HEK293 (cell line): ENCODE results near the gene PHF23.

Source experiments
- CTCF ChIA-PET: fragments of 350-600 bp; formaldehyde crosslinking; extraction: SDS; loops from one replicate; lab custom pipeline; 2021; ENCODE audit warnings: antibody characterized with exemption; lab: Yijun Ruan, JAX
- POLR2A ChIA-PET: fragments of 300-600 bp; formaldehyde crosslinking; extraction: SDS; loops from one replicate; lab custom pipeline; 2020; ENCODE audit warnings: antibody characterized with exemption, inconsistent platforms; lab: Yijun Ruan, JAX
- H3K27ac ChIP-seq: fragments of 200-500 bp; sonication (Bioruptor generic); 2 replicates; pipeline ENCODE4 v1.5.1; 2014; ENCODE audit warnings: low read depth, low read length, control low read depth, inconsistent platforms; ENCODE audit errors: extremely low read depth
- H3K36me3 ChIP-seq, 2 experiments: fragments of 200-500 bp in 1 of 2; sonication (Bioruptor generic) in 1 of 2; 1 replicate in 1 of 2; 2 replicates in 1 of 2; pipeline ENCODE4 v1.5.1; 2014 to 2017; ENCODE audit warnings: inconsistent platforms in 2 of 2, low read length in 2 of 2; ENCODE audit not compliant: control insufficient read depth in 2 of 2, insufficient read depth in 1 of 2
- H3K4me1 ChIP-seq: fragments of 200-500 bp; sonication (Bioruptor generic); 2 replicates; pipeline ENCODE4 v1.5.1; 2014; ENCODE audit warnings: mild to moderate bottlenecking, low read length, inconsistent platforms; ENCODE audit not compliant: control insufficient read depth, insufficient read depth
- H3K4me3 ChIP-seq: 2 replicates; pipeline ENCODE4 v1.5.1; 2011; ENCODE audit warnings: low read depth, mild to moderate bottlenecking, control low read depth, low read length, moderate library complexity
- H3K9me3 ChIP-seq: fragments of 200-500 bp; sonication (Bioruptor generic); 2 replicates; pipeline ENCODE4 v1.5.1; 2014; ENCODE audit warnings: low read depth, low read length, inconsistent platforms; ENCODE audit not compliant: control insufficient read depth, insufficient read depth
- BCL11B ChIP-seq: fragments of 450-650 bp; formaldehyde crosslinking; IDR thresholded peaks from 2 replicates; pipeline ENCODE4 v1.5.1; 2016; ENCODE audit warnings: low read depth, missing biosample characterization, missing genetic modification characterization
- HOXC10 ChIP-seq: sonication (generic); formaldehyde crosslinking; IDR thresholded peaks from 2 replicates; pipeline ENCODE4 v1.8.1; 2023; ENCODE audit warnings: mild to moderate bottlenecking, missing genetic modification reagents
- IKZF3 ChIP-seq: fragments of 450-650 bp; IDR thresholded peaks from 2 replicates; pipeline ENCODE4 v1.5.0; 2018; ENCODE audit warnings: missing biosample characterization, mild to moderate bottlenecking, missing genetic modification characterization, moderate library complexity
- KLF7 ChIP-seq: fragments of 450-650 bp; formaldehyde crosslinking; IDR thresholded peaks from 2 replicates; pipeline ENCODE4 v1.5.1; 2016; ENCODE audit warnings: missing biosample characterization, missing genetic modification characterization, borderline replicate concordance
- KLF8 ChIP-seq: fragments of 450-650 bp; formaldehyde crosslinking; IDR thresholded peaks from 2 replicates; pipeline ENCODE4 v1.5.1; 2016; ENCODE audit warnings: missing biosample characterization, missing genetic modification characterization
- MYNN ChIP-seq: fragments of 450-650 bp; formaldehyde crosslinking; IDR thresholded peaks from 2 replicates; pipeline ENCODE4 v1.5.1; 2016; ENCODE audit warnings: missing biosample characterization, missing genetic modification characterization, borderline replicate concordance
- ZNF174 ChIP-seq: fragments of 450-650 bp; formaldehyde crosslinking; IDR thresholded peaks from 2 replicates; pipeline ENCODE4 v1.5.0; 2017; ENCODE audit warnings: missing biosample characterization, mild to moderate bottlenecking, missing genetic modification characterization
- ZNF239 ChIP-seq: fragments of 450-650 bp; formaldehyde crosslinking; IDR thresholded peaks from 2 replicates; pipeline ENCODE4 v1.5.1; 2016; ENCODE audit warnings: missing biosample characterization, missing genetic modification characterization
- ZNF366 ChIP-seq: fragments of 450-650 bp; formaldehyde crosslinking; conservative IDR thresholded peaks from 2 replicates; pipeline ENCODE4 v1.5.1; 2016; ENCODE audit warnings: missing biosample characterization, missing genetic modification characterization
- ZNF521 ChIP-seq: fragments of 450-650 bp; formaldehyde crosslinking; IDR thresholded peaks from 2 replicates; pipeline ENCODE4 v1.5.1; 2017; ENCODE audit warnings: missing biosample characterization, mild to moderate bottlenecking, missing genetic modification characterization
- ZNF530 ChIP-seq: fragments of 450-650 bp; formaldehyde crosslinking; IDR thresholded peaks from 2 replicates; pipeline ENCODE4 v1.5.1; 2016; ENCODE audit warnings: low read depth, missing biosample characterization, missing genetic modification characterization
- TF ChIP-seq, protein P1 (sequence below): fragments of 450-650 bp; formaldehyde crosslinking; IDR thresholded peaks from 2 replicates; pipeline ENCODE4 v1.5.1; 2016; ENCODE audit warnings: missing biosample characterization, missing genetic modification characterization
- TF ChIP-seq, protein P2 (sequence below): fragments of 450-650 bp; formaldehyde crosslinking; IDR thresholded peaks from 2 replicates; pipeline ENCODE4 v1.5.1; 2016; ENCODE audit warnings: missing biosample characterization, missing genetic modification characterization
- TF ChIP-seq, protein P3 (sequence below): fragments of 450-650 bp; formaldehyde crosslinking; IDR thresholded peaks from 2 replicates; pipeline ENCODE4 v1.5.1; 2016; ENCODE audit warnings: missing biosample characterization, missing genetic modification characterization
- TF ChIP-seq, protein P4 (sequence below): fragments of 450-650 bp; formaldehyde crosslinking; IDR thresholded peaks from 2 replicates; pipeline ENCODE4 v1.5.1; 2017; ENCODE audit warnings: missing biosample characterization, missing genetic modification characterization

The PHF23 gene

DNA sequence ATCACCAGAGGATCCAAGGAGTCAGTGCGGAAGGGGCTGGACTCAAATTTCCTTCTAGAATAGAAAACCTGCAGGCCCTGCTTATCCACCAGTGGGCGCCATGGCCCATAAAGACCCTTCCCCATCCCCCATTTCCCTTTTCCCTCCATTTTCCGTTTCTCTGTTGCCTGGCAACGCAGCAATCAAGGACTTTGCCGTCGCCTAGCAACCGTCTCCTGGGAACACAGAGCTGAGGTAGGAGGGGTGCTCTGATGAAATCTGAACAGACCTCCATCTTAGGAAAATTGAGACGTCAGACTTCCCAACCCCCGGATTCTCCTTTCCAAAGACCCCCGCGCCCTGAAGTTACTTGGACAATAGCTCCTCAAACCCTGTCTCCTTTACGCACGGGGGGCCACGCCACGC, 25.4 kb downstream of the PHF23 start:
- Histone ChIP-seq H3K27ac (no peak overlapping the region), H3K9me3 (no peaks in the 10 kb centered on the region), H3K4me3 (peak overlapping the region; percentile 28), H3K36me3 (no peaks in the 10 kb centered on the region), H3K4me1 (peaks cover 11% of the 10 kb centered on the region)
- POLR2A ChIA-PET: interaction anchor here (0.6 to 2.7 kb wide), 11 partner anchors 9 to 699 kb away, joined by 3 to 10 read pairs (median 4); partner anchors contain the start of genes DVL2, NAA38, PHF23 and SLC16A13
- CTCF ChIA-PET: interaction anchor here (0.6 to 2.3 kb wide), 9 partner anchors 9 to 598 kb away, joined by 3 to 12 read pairs (median 5); no protein-coding TSS in a partner anchor
- TF ChIP-seq, protein P1, sequence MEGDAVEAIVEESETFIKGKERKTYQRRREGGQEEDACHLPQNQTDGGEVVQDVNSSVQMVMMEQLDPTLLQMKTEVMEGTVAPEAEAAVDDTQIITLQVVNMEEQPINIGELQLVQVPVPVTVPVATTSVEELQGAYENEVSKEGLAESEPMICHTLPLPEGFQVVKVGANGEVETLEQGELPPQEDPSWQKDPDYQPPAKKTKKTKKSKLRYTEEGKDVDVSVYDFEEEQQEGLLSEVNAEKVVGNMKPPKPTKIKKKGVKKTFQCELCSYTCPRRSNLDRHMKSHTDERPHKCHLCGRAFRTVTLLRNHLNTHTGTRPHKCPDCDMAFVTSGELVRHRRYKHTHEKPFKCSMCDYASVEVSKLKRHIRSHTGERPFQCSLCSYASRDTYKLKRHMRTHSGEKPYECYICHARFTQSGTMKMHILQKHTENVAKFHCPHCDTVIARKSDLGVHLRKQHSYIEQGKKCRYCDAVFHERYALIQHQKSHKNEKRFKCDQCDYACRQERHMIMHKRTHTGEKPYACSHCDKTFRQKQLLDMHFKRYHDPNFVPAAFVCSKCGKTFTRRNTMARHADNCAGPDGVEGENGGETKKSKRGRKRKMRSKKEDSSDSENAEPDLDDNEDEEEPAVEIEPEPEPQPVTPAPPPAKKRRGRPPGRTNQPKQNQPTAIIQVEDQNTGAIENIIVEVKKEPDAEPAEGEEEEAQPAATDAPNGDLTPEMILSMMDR (tag by site-specific recombination): peak; percentile 68
- TF ChIP-seq ZNF366 (tag by site-specific recombination) (peak; percentile 29), ZNF174 (tag by site-specific recombination) (no peak), KLF7 (tag by site-specific recombination) (0 out of 2 replicates have a peak, but pooled peaks have one; percentile 27), KLF8 (tag by site-specific recombination) (no peak), ZNF521 (tag by site-specific recombination) (no peak), MYNN (peak; percentile 99), IKZF3 (tag by site-specific recombination) (peak; percentile 81)

DNA sequence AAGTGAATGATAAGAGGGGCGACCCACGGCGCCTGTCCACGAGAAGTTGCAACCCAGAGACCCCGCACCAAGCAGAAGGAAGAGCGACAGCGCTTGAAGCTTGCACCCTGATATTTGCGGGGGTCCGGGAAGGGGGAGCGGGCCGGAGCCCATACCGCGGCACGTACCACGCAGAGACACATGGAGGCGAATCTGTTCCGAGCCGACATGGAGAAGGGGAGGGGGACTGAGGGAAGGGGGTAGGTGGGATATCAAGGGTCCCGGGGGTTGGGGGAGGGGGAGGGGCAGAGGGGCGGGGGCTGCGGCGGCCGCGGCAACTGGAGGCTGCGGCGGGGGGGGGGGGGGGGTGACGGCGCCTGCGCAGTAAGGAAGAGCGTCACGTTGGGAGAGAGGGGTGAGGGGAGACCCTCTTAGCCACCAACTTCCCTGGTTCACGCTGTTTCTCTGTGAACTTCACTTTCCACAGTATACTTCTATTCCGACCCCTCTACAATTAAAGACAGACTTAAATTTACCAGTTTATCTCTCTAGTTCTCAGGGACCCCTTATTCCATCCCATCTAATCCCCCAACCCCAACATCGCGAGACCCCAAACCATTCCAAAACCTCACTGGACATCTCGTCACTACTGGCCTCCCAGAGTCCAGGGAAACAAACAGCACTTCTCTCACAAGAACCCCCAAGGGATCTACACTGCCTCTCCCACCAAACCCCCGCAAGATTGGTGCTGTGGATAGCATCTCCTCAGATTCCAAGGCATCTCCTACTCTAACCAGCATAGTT, 27.6 kb downstream of the PHF23 start:
- Histone ChIP-seq H3K4me3 (no peak overlapping the region), H3K36me3 (no peaks in the 10 kb centered on the region), H3K9me3 (no peaks in the 10 kb centered on the region), H3K27ac (no peak overlapping the region), H3K4me1 (peaks cover 8% of the 10 kb centered on the region; the same call in 1 of the 2 replicates)
- CTCF ChIA-PET: interaction anchor here (0.7 kb wide), 1 partner anchor 149 kb away, joined by 4 read pairs; no protein-coding TSS in a partner anchor
- POLR2A ChIA-PET: no interaction called here
- TF ChIP-seq HOXC10 (CRISPR knock-in tag): no peak
- TF ChIP-seq, protein P2, sequence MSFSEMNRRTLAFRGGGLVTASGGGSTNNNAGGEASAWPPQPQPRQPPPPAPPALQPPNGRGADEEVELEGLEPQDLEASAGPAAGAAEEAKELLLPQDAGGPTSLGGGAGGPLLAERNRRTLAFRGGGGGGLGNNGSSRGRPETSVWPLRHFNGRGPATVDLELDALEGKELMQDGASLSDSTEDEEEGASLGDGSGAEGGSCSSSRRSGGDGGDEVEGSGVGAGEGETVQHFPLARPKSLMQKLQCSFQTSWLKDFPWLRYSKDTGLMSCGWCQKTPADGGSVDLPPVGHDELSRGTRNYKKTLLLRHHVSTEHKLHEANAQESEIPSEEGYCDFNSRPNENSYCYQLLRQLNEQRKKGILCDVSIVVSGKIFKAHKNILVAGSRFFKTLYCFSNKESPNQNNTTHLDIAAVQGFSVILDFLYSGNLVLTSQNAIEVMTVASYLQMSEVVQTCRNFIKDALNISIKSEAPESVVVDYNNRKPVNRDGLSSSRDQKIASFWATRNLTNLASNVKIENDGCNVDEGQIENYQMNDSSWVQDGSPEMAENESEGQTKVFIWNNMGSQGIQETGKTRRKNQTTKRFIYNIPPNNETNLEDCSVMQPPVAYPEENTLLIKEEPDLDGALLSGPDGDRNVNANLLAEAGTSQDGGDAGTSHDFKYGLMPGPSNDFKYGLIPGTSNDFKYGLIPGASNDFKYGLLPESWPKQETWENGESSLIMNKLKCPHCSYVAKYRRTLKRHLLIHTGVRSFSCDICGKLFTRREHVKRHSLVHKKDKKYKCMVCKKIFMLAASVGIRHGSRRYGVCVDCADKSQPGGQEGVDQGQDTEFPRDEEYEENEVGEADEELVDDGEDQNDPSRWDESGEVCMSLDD (tag by site-specific recombination): peak; percentile 3; the same call in 1 of the 2 replicates

DNA sequence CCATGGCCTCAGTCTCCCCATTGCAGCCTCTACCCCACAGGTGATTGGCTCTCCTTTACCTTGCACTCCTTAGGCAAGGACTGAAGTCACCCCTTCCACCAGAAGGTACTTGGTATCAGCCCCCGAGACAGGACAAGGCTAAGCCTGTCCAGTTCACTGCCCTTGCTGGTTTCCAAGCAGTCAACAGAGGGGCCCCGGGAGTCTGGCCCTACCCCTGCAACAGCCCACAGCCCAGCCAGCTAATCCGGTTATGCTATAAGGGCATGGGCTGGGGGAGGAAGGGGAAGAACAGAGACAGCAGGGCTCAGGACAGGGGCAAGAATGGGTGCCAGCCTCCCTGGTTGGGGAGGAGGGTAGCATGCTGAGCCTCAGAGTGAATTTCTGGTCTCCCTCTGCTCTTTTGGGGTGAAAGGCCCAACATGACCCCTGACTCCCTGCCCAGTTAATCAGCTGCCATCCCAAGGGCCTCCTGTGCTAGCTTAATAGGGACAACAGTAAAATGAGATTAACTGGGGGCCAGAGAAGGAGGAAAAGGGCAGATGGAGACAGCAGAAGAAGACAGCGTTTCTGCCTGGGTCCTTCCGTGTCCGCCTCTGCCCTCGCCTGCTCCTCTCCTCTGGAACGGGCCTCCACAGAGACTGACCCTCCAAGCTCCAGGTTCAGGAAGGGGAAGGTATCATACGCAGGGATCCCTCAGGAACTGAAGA, 30.4 kb downstream of the PHF23 start:
- H3K4me1 ChIP-seq: peaks cover 7% of the 10 kb centered on the region; the same call in 1 of the 2 replicates
- H3K36me3 ChIP-seq: peaks cover 0 to 5% of the 10 kb centered on the region in 2 experiments; a peak in 1 of 3 replicates
- ChIA-PET CTCF (interaction anchor here (2.0 kb wide), 1 partner anchor 32 kb away, joined by 8 read pairs; no protein-coding TSS in a partner anchor), POLR2A (no interaction called here)
- H3K27ac ChIP-seq: no peak overlapping the region
- no peak overlapping the region for H3K4me3 ChIP-seq
- H3K9me3 ChIP-seq: no peaks in the 10 kb centered on the region
- TF ChIP-seq ZNF239 (tag by site-specific recombination) (no peak), ZNF530 (tag by site-specific recombination) (no peak), BCL11B (tag by site-specific recombination) (no peak)
- TF ChIP-seq, protein P3, sequence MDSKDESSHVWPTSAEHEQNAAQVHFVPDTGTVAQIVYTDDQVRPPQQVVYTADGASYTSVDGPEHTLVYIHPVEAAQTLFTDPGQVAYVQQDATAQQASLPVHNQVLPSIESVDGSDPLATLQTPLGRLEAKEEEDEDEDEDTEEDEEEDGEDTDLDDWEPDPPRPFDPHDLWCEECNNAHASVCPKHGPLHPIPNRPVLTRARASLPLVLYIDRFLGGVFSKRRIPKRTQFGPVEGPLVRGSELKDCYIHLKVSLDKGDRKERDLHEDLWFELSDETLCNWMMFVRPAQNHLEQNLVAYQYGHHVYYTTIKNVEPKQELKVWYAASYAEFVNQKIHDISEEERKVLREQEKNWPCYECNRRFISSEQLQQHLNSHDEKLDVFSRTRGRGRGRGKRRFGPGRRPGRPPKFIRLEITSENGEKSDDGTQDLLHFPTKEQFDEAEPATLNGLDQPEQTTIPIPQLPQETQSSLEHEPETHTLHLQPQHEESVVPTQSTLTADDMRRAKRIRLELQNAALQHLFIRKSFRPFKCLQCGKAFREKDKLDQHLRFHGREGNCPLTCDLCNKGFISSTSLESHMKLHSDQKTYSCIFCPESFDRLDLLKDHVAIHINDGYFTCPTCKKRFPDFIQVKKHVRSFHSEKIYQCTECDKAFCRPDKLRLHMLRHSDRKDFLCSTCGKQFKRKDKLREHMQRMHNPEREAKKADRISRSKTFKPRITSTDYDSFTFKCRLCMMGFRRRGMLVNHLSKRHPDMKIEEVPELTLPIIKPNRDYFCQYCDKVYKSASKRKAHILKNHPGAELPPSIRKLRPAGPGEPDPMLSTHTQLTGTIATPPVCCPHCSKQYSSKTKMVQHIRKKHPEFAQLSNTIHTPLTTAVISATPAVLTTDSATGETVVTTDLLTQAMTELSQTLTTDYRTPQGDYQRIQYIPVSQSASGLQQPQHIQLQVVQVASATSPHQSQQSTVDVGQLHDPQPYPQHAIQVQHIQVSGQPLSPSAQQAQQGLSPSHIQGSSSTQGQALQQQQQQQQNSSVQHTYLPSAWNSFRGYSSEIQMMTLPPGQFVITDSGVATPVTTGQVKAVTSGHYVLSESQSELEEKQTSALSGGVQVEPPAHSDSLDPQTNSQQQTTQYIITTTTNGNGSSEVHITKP (tag by site-specific recombination): 0 out of 2 replicates have a peak, but pooled peaks have one; percentile 27
- TF ChIP-seq, protein P4, sequence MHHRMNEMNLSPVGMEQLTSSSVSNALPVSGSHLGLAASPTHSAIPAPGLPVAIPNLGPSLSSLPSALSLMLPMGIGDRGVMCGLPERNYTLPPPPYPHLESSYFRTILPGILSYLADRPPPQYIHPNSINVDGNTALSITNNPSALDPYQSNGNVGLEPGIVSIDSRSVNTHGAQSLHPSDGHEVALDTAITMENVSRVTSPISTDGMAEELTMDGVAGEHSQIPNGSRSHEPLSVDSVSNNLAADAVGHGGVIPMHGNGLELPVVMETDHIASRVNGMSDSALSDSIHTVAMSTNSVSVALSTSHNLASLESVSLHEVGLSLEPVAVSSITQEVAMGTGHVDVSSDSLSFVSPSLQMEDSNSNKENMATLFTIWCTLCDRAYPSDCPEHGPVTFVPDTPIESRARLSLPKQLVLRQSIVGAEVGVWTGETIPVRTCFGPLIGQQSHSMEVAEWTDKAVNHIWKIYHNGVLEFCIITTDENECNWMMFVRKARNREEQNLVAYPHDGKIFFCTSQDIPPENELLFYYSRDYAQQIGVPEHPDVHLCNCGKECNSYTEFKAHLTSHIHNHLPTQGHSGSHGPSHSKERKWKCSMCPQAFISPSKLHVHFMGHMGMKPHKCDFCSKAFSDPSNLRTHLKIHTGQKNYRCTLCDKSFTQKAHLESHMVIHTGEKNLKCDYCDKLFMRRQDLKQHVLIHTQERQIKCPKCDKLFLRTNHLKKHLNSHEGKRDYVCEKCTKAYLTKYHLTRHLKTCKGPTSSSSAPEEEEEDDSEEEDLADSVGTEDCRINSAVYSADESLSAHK (tag by site-specific recombination): no peak
